Measurements from ENCODE around the gene DDX23. TPM values are rescaled to one million over a fixed set of nuclear protein-coding genes. Genes with fewer than 3 reads are reported as not detected.

The DDX23 gene
- total and polyA plus RNA-seq, 11 donors: 16.8 to 51.2 (median 35.8) TPM

- no peak overlapping the region for H3K4me3 ChIP-seq
- TF ChIP-seq CTCF (IDR thresholded peaks at IDR 0.05) (no peak), POLR2A (IDR thresholded peaks at IDR 0.05) (no peak)
- no peaks in the 10 kb centered on the region for H3K36me3 ChIP-seq
- intact Hi-C loops (cut with DNase I): no loop called here
- ATAC-seq (no peak), DNase-seq (no peak)
- H3K27ac ChIP-seq: no peak overlapping the region
- no peaks in the 10 kb centered on the region for H3K9me3 ChIP-seq
- peaks cover 0 to 4% (median 0%) of the 10 kb centered on the region in 9 donors for H3K27me3 ChIP-seq
- H3K4me1 ChIP-seq: peaks cover 0 to 13% (median 8%) of the 10 kb centered on the region in 12 donors
- 76 to 85% (median 82%) methylated on average over 2 of the region's 2 CpGs for WGBS, 4 donors
Measured at GRCh38 chr12:48869191-48869590, 17.2 kb upstream of the DDX23 start.

DNA sequence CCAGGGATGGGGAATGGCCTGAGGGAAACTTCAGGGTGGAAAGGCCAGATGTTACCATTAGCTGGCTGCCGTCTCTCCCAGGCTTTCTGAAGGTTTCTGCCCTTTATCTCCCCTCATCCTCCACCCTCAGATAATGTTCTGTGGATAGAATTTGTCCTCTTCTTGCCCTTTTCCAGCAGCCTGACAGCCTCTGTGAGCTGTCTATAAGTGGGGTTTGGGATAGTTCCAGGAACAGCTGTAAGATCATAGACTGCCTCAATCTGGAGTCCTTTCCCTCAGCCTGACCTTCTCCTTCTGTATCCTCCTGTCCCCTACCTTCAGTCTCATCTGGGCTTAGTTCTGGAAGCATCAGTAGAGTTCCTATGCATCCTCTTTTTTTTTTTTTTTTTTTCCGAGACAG lies 16.5 kb upstream of the DDX23 start:
- no peak overlapping the region for H3K4me3 ChIP-seq

GRCh38 chr12:48866052-48866711 lies 14.2 kb upstream of the DDX23 start:
- 77 to 83% (median 80%) methylated on average over 6 of the region's 6 CpGs for WGBS, 4 donors
- Histone ChIP-seq H3K4me1 (peaks cover 0 to 13% (median 8%) of the 10 kb centered on the region in 12 donors), H3K9me3 (no peaks in the 10 kb centered on the region), H3K4me3 (peak overlapping the region in 11 of 12 donors; percentile 45 to 76 (median 68)), H3K27ac (peak overlapping the region in 4 of 12 donors; percentile 13 to 47 (median 34)), H3K36me3 (no peaks in the 10 kb centered on the region), H3K27me3 (peaks cover 0 to 4% (median 0%) of the 10 kb centered on the region in 9 donors)
- intact Hi-C loops (cut with DNase I): no loop called here
- TF ChIP-seq CTCF (IDR thresholded peaks at IDR 0.05) (peak in 1 of 12 donors; percentile 0), POLR2A (IDR thresholded peaks at IDR 0.05) (no peak)
- DNase-seq (no peak), ATAC-seq (peak in 3 of 4 donors; percentile 19 to 26 (median 26))

More for the DNA sequence above, 16.5 kb upstream of the DDX23 start:
- peaks cover 0 to 13% (median 8%) of the 10 kb centered on the region in 12 donors for H3K4me1 ChIP-seq
- 67 to 88% (median 76%) methylated on average over 2 of the region's 2 CpGs for WGBS, 4 donors
- no peaks in the 10 kb centered on the region for H3K9me3 ChIP-seq
- H3K27ac ChIP-seq: no peak overlapping the region
- intact Hi-C loops (cut with DNase I): no loop called here
- no peak for TF ChIP-seq POLR2A (IDR thresholded peaks at IDR 0.05)
- no peak for TF ChIP-seq CTCF (IDR thresholded peaks at IDR 0.05)
- H3K27me3 ChIP-seq: peaks cover 0 to 4% (median 0%) of the 10 kb centered on the region in 9 donors
- no peaks in the 10 kb centered on the region for H3K36me3 ChIP-seq
- ATAC-seq: no peak
- no peak for DNase-seq

- H3K4me3 ChIP-seq: peak within 1 kb of the TSS; percentile 45 to 76 (median 66)
- intact Hi-C loops (cut with DNase I): no loop called here
- peak; percentile 86 to 93 (median 91) for DNase-seq
- WGBS, 4 donors: 3 to 4% (median 3%) methylated on average over 30 to 32 of the region's 32 CpGs
- H3K4me1 ChIP-seq: peaks cover 0 to 13% (median 8%) of the 10 kb centered on the region in 12 donors
- ATAC-seq: peak; percentile 97 to 100 (median 98)
- H3K27ac ChIP-seq: peak within 1 kb of the TSS in 5 of 12 donors; percentile 26 to 47 (median 37)
- no peaks in the 10 kb centered on the region for H3K9me3 ChIP-seq
- TF ChIP-seq POLR2A (IDR thresholded peaks at IDR 0.05) (peak; percentile 99), CTCF (IDR thresholded peaks at IDR 0.05) (peak in 5 of 12 donors; percentile 12 to 46 (median 25))
- peaks cover 0 to 4% (median 0%) of the 10 kb centered on the region in 9 donors for H3K27me3 ChIP-seq
- no peaks in the 10 kb centered on the region for H3K36me3 ChIP-seq
Measured at GRCh38 chr12:48865281-48866051, 13.5 kb upstream of the DDX23 start, which contains the start of gene RND1. RND1 (minus strand) TSS chr12:48865870; CDS start chr12:48865767, 103 bp downstream.

Measured in heart left ventricle (tissue), 16 donors.